SH-SY5Y (cell line): Measurements from ENCODE around the gene SOCS1.

Source experiments
- GATA2 ChIP-seq: IDR thresholded peaks from 2 replicates; pipeline ENCODE4 v1.6.1; 2011; ENCODE audit warnings: mild to moderate bottlenecking, low read depth, low read length
- GATA3 ChIP-seq: IDR thresholded peaks from 2 replicates; pipeline ENCODE4 v1.6.1; 2011; ENCODE audit warnings: low read depth, mild to moderate bottlenecking, low read length, moderate library complexity

- TF ChIP-seq GATA3 (peak; percentile 63), GATA2 (peak; percentile 86)
Observed at GRCh38 chr16:11303405-11304138, 47.6 kb upstream of the SOCS1 start.
